ENCODE results near the gene SLC2A6.

The SLC2A6 gene

GRCh38 chr9:133521122-133522072 is 42.5 kb upstream of the SLC2A6 start:
- DNase-seq (ENCODE audit: extremely low read depth, insufficient read length): no peak
- H3K36me3 ChIP-seq (ENCODE audit: control insufficient read depth, insufficient read depth, low read length): no peaks in the 10 kb centered on the region
- peaks cover 3% of the 10 kb centered on the region; the same call in 1 of the 2 replicates for H3K27me3 ChIP-seq (replicated peaks; ENCODE audit: control insufficient read depth, insufficient read depth, low read length)
- H3K4me3 ChIP-seq (replicated peaks; ENCODE audit: low read depth, low read length): no peak overlapping the region
- no peak for TF ChIP-seq CTCF (IDR thresholded peaks at IDR 0.05; ENCODE audit: insufficient read depth, low read length, poor library complexity, severe bottlenecking)

- Histone ChIP-seq H3K27me3 (replicated peaks; ENCODE audit: control insufficient read depth, insufficient read depth, low read length) (peaks cover 3% of the 10 kb centered on the region; the same call in 1 of the 2 replicates), H3K4me3 (replicated peaks; ENCODE audit: low read depth, low read length) (no peak overlapping the region), H3K36me3 (ENCODE audit: control insufficient read depth, insufficient read depth, low read length) (no peaks in the 10 kb centered on the region)
- DNase-seq (ENCODE audit: extremely low read depth, insufficient read length): no peak
- TF ChIP-seq CTCF (IDR thresholded peaks at IDR 0.05; ENCODE audit: insufficient read depth, low read length, poor library complexity, severe bottlenecking): no peak
These were observed 41.4 kb upstream of the SLC2A6 start for GRCh38 chr9:133520121-133520835.

- no peak for DNase-seq (ENCODE audit: extremely low read depth, insufficient read length)
- Histone ChIP-seq H3K36me3 (ENCODE audit: control insufficient read depth, insufficient read depth, low read length) (no peaks in the 10 kb centered on the region), H3K27me3 (replicated peaks; ENCODE audit: control insufficient read depth, insufficient read depth, low read length) (peaks cover 4% of the 10 kb centered on the region; the same call in 1 of the 2 replicates), H3K4me3 (replicated peaks; ENCODE audit: low read depth, low read length) (no peak overlapping the region)
- TF ChIP-seq CTCF (IDR thresholded peaks at IDR 0.05; ENCODE audit: insufficient read depth, low read length, poor library complexity, severe bottlenecking): no peak
These were observed 40.8 kb upstream of the SLC2A6 start for GRCh38 chr9:133519693-133520092.

- H3K27me3 ChIP-seq (replicated peaks; ENCODE audit: control insufficient read depth, insufficient read depth, low read length): peaks cover 4% of the 10 kb centered on the region; the same call in 1 of the 2 replicates
- DNase-seq (ENCODE audit: extremely low read depth, insufficient read length): no peak
- no peaks in the 10 kb centered on the region for H3K36me3 ChIP-seq (ENCODE audit: control insufficient read depth, insufficient read depth, low read length)
- no peak overlapping the region for H3K4me3 ChIP-seq (replicated peaks; ENCODE audit: low read depth, low read length)
- no peak for TF ChIP-seq CTCF (IDR thresholded peaks at IDR 0.05; ENCODE audit: insufficient read depth, low read length, poor library complexity, severe bottlenecking)
These were observed 40.0 kb upstream of the SLC2A6 start for GRCh38 chr9:133518706-133519449.

GRCh38 chr9:133518200-133518599 is 39.3 kb upstream of the SLC2A6 start:
- no peak for TF ChIP-seq CTCF (IDR thresholded peaks at IDR 0.05; ENCODE audit: insufficient read depth, low read length, poor library complexity, severe bottlenecking)
- Histone ChIP-seq H3K36me3 (ENCODE audit: control insufficient read depth, insufficient read depth, low read length) (no peaks in the 10 kb centered on the region), H3K27me3 (replicated peaks; ENCODE audit: control insufficient read depth, insufficient read depth, low read length) (peaks cover 4% of the 10 kb centered on the region; the same call in 1 of the 2 replicates), H3K4me3 (replicated peaks; ENCODE audit: low read depth, low read length) (no peak overlapping the region)
- no peak for DNase-seq (ENCODE audit: extremely low read depth, insufficient read length)
